PC-3 (cell line): ENCODE results near the gene CCM2L. TPM values are rescaled to one million over a fixed set of nuclear protein-coding genes. Genes with fewer than 3 reads are reported as not detected.

Experiments
- ATAC-seq: fragments of 200-7000 bp; cut with Tn5 transposase; 2 replicates; pipeline ENCODE4 v1.9.1; 2020; ENCODE audit warnings: mild to moderate bottlenecking, moderate library complexity
- BruUV-seq: library from RNA; stranded (reverse); fragments of 400-500 nt; replicated peaks from 2 replicates; lab custom pipeline; 2021; lab: Mats Ljungman, UMichigan
- CTCF ChIA-PET: fragments of 300-600 bp; sonication (Branson Sonifier 250); formaldehyde crosslinking; loops from one replicate; lab custom pipeline; 2022; ENCODE audit warnings: antibody characterized with exemption; lab: Charles Lee
- POLR2A ChIA-PET: fragments of 300-600 bp; sonication (Branson Sonifier 250); formaldehyde crosslinking; loops from one replicate; lab custom pipeline; 2022; ENCODE audit warnings: antibody characterized with exemption; ENCODE audit not compliant: unreplicated experiment; lab: Charles Lee
- DNase-seq: peaks from one replicate; pipeline ENCODE4 v3.0.0-alpha.2; 2015
- H2AFZ ChIP-seq: fragments of 300-600 bp; sonication (generic); 2 replicates; pipeline ENCODE4 v1.6.0; 2016; ENCODE audit warnings: antibody characterized with exemption, low read length
- H3F3A ChIP-seq: fragments of 300-600 bp; sonication (generic); one replicate; pipeline ENCODE4 v1.6.0; 2017; ENCODE audit warnings: antibody characterized with exemption, low read length, control low read depth, mild to moderate bottlenecking; ENCODE audit not compliant: unreplicated experiment
- H3K27ac ChIP-seq: fragments of 300-600 bp; sonication (generic); 2 replicates; pipeline ENCODE4 v1.5.1; 2016; ENCODE audit warnings: mild to moderate bottlenecking, low read length
- H3K27me3 ChIP-seq: fragments of 300-600 bp; sonication (generic); 2 replicates; pipeline ENCODE4 v1.6.1; 2016; ENCODE audit warnings: low read length, mixed read lengths
- H3K36me3 ChIP-seq: fragments of 300-600 bp; sonication (generic); 2 replicates; pipeline ENCODE4 v1.6.1; 2016; ENCODE audit warnings: low read depth, mixed run types, low read length, mixed read lengths
- H3K4me1 ChIP-seq: fragments of 300-600 bp; sonication (generic); 2 replicates; pipeline ENCODE4 v1.5.1; 2016; ENCODE audit warnings: low read length; ENCODE audit not compliant: insufficient read depth
- H3K4me2 ChIP-seq: fragments of 300-600 bp; sonication (generic); 2 replicates; pipeline ENCODE4 v1.6.0; 2016; ENCODE audit warnings: low read length
- H3K4me3 ChIP-seq: fragments of 300-600 bp; sonication (generic); 2 replicates; pipeline ENCODE4 v1.5.1; 2016; ENCODE audit warnings: mild to moderate bottlenecking, low read length, mixed read lengths
- H3K79me2 ChIP-seq: fragments of 300-600 bp; sonication (generic); 2 replicates; pipeline ENCODE4 v1.6.1; 2017; ENCODE audit warnings: low read length, mixed read lengths
- H3K9ac ChIP-seq: fragments of 300-600 bp; sonication (generic); 2 replicates; pipeline ENCODE4 v1.6.0; 2016; ENCODE audit warnings: mild to moderate bottlenecking, low read length
- H3K9me2 ChIP-seq: fragments of 300-600 bp; sonication (generic); replicated peaks from 2 replicates; pipeline ENCODE4 v1.6.1; 2016; ENCODE audit warnings: mixed run types, low read length, mixed read lengths
- H3K9me3 ChIP-seq: fragments of 300-600 bp; sonication (generic); 2 replicates; pipeline ENCODE4 v1.6.1; 2016; ENCODE audit warnings: low read length, mixed read lengths
- H4K20me1 ChIP-seq: fragments of 300-600 bp; sonication (generic); 2 replicates; pipeline ENCODE4 v1.6.1; 2016; ENCODE audit warnings: low read length, mixed read lengths
- CTCF ChIP-seq: fragments of 300-600 bp; sonication (generic); conservative IDR thresholded peaks from 2 replicates; pipeline ENCODE4 v1.5.1; 2017; ENCODE audit warnings: antibody characterized with exemption, low read depth, mild to moderate bottlenecking, low read length
- EZH2 ChIP-seq: fragments of 300-600 bp; sonication (generic); IDR thresholded peaks from one replicate; pipeline ENCODE4 v1.6.1; 2017; ENCODE audit warnings: antibody characterized with exemption, mild to moderate bottlenecking, low read length; ENCODE audit not compliant: unreplicated experiment
- EZH2phosphoT487 ChIP-seq: fragments of 300-600 bp; sonication (generic); IDR thresholded peaks from 2 replicates; pipeline ENCODE4 v1.6.1; 2018; ENCODE audit warnings: mild to moderate bottlenecking, antibody characterized with exemption, low read length, borderline replicate concordance
- intact Hi-C: fragments of 100-400 bp; cut with micrococcal nuclease; formaldehyde crosslinking; loops from 2 replicates; pipeline ENCODE4 v1.9.0; 2023
- total RNA-seq: library from RNA; depleted of rRNA; stranded (reverse); fragments of >200 nt; gene quantifications from 2 replicates; pipeline ENCODE4 v1.2.3, GENCODE V29; 2014

CCM2L gene
- total RNA-seq, 1 experiment from 2014 or later: not detected

GRCh38 chr20:31966991-31967655 lies 43.1 kb upstream of the CCM2L start:
- BruUV-seq: no TSS peak
- Histone ChIP-seq H3F3A (no peaks in the 10 kb centered on the region), H3K79me2 (no peaks in the 10 kb centered on the region), H3K27me3 (peaks cover 79% of the 10 kb centered on the region), H3K4me2 (no peak overlapping the region), H2AFZ (no peak overlapping the region), H3K4me1 (no peaks in the 10 kb centered on the region), H3K4me3 (no peak overlapping the region), H3K27ac (no peak overlapping the region), H4K20me1 (no peaks in the 10 kb centered on the region), H3K36me3 (no peaks in the 10 kb centered on the region), H3K9me2 (no peaks in the 10 kb centered on the region), H3K9me3 (no peaks in the 10 kb centered on the region), H3K9ac (no peak overlapping the region)
- intact Hi-C loops: no loop called here
- TF ChIP-seq CTCF (no peak), EZH2 (no peak), EZH2phosphoT487 (no peak)
- DNase-seq: no peak
- no peak for ATAC-seq
- POLR2A ChIA-PET: no interaction called here
- CTCF ChIA-PET: no interaction called here

GRCh38 chr20:31967830-31968249 lies 42.4 kb upstream of the CCM2L start, which contains the start of gene XKR7:
Gene XKR7, plus strand, starts transcription at chr20:31968151. Its CDS starts 25 bp downstream, at chr20:31968176.
- intact Hi-C loops: no loop called here
- no peak for ATAC-seq
- no peaks in the 10 kb centered on the region for H3F3A ChIP-seq
- no TSS peak for BruUV-seq
- ChIA-PET CTCF (no interaction called here), POLR2A (no interaction called here)
- H3K9ac ChIP-seq: no peak within 1 kb of the TSS
- H4K20me1 ChIP-seq: no peaks in the 10 kb centered on the region
- H3K27me3 ChIP-seq: peaks cover 79% of the 10 kb centered on the region
- no peak within 1 kb of the TSS for H2AFZ ChIP-seq
- TF ChIP-seq CTCF (no peak), EZH2phosphoT487 (no peak), EZH2 (no peak)
- no peaks in the 10 kb centered on the region for H3K9me2 ChIP-seq
- H3K4me3 ChIP-seq: no peak within 1 kb of the TSS
- no peaks in the 10 kb centered on the region for H3K79me2 ChIP-seq
- DNase-seq: no peak
- no peak within 1 kb of the TSS for H3K4me2 ChIP-seq
- no peaks in the 10 kb centered on the region for H3K36me3 ChIP-seq
- no peaks in the 10 kb centered on the region for H3K9me3 ChIP-seq
- no peak within 1 kb of the TSS for H3K27ac ChIP-seq
- no peaks in the 10 kb centered on the region for H3K4me1 ChIP-seq

- no peak overlapping the region for H2AFZ ChIP-seq
- ATAC-seq (peak; percentile 68), DNase-seq (peak; percentile 61)
- no peaks in the 10 kb centered on the region for H3K36me3 ChIP-seq
- no peaks in the 10 kb centered on the region for H3K79me2 ChIP-seq
- no peaks in the 10 kb centered on the region for H3K9me2 ChIP-seq
- no peaks in the 10 kb centered on the region for H3K4me1 ChIP-seq
- H3K27ac ChIP-seq: no peak overlapping the region
- no peak overlapping the region for H3K4me2 ChIP-seq
- no peak overlapping the region for H3K4me3 ChIP-seq
- ChIA-PET CTCF (no interaction called here), POLR2A (no interaction called here)
- H4K20me1 ChIP-seq: no peaks in the 10 kb centered on the region
- TF ChIP-seq EZH2phosphoT487: no peak
- no peak for TF ChIP-seq EZH2
- TF ChIP-seq CTCF: no peak
- H3K9ac ChIP-seq: no peak overlapping the region
- H3F3A ChIP-seq: no peaks in the 10 kb centered on the region
- BruUV-seq: no TSS peak
- H3K9me3 ChIP-seq: no peaks in the 10 kb centered on the region
- H3K27me3 ChIP-seq: peaks cover 76% of the 10 kb centered on the region
- intact Hi-C loops: no loop called here
Observed at GRCh38 chr20:31968291-31969126, 41.7 kb upstream of the CCM2L start.
